Measurements from ENCODE around the gene VSIG10.

The VSIG10 gene

GRCh38 chr12:118052324-118053070, 51.3 kb downstream of the VSIG10 start:
- Histone ChIP-seq H3K4me1 (ENCODE audit: control insufficient read depth, low read depth, low read length) (peaks cover 5% of the 10 kb centered on the region), H3K4me3 (ENCODE audit: low read length) (no peak overlapping the region), H2BK15ac (replicated peaks; ENCODE audit: low read depth) (no peak overlapping the region), H3K36me3 (ENCODE audit: control insufficient read depth, insufficient read depth, low read length) (peaks cover 2% of the 10 kb centered on the region), H3K4me2 (ENCODE audit: low read length) (no peak overlapping the region), H2BK5ac (ENCODE audit: low read length) (no peak overlapping the region), H2BK120ac (ENCODE audit: low read depth, low read length) (no peak overlapping the region), H3K27me3 (ENCODE audit: insufficient read depth, low read length, poor library complexity) (no peaks in the 10 kb centered on the region), H3K56ac (ENCODE audit: low read length) (no peak overlapping the region), H3K18ac (ENCODE audit: low read length) (no peak overlapping the region), H2AK5ac (ENCODE audit: low read length) (no peak overlapping the region), H3K27ac (ENCODE audit: low read depth, low read length) (no peak overlapping the region), H3K9ac (ENCODE audit: low read length) (no peak overlapping the region), H3K23ac (ENCODE audit: low read length) (no peak overlapping the region), H3K79me2 (ENCODE audit: control insufficient read depth, insufficient read depth, low read length) (peaks cover 12% of the 10 kb centered on the region), H4K5ac (ENCODE audit: low read length) (no peak overlapping the region), H4K8ac (ENCODE audit: low read depth, low read length) (peak overlapping the region; percentile 28), H3K4ac (ENCODE audit: low read depth, low read length) (no peak overlapping the region), H3K79me1 (ENCODE audit: low read length) (peaks cover 16% of the 10 kb centered on the region)
- WGBS (ENCODE audit: extremely low coverage, insufficient coverage, low lambda C conversion rate): no CpG with 5 or more reads among the region's 14 CpGs
- peak; percentile 90 for DNase-seq

GRCh38 chr12:118050972-118051910, 52.6 kb downstream of the VSIG10 start:
- Histone ChIP-seq H2BK15ac (replicated peaks; ENCODE audit: low read depth) (no peak overlapping the region), H3K9ac (ENCODE audit: low read length) (no peak overlapping the region), H4K8ac (ENCODE audit: low read depth, low read length) (no peak overlapping the region), H3K4me2 (ENCODE audit: low read length) (no peak overlapping the region), H3K79me2 (ENCODE audit: control insufficient read depth, insufficient read depth, low read length) (peaks cover 11% of the 10 kb centered on the region), H2BK5ac (ENCODE audit: low read length) (no peak overlapping the region), H4K5ac (ENCODE audit: low read length) (no peak overlapping the region), H2BK120ac (ENCODE audit: low read depth, low read length) (no peak overlapping the region), H3K4me1 (ENCODE audit: control insufficient read depth, low read depth, low read length) (peaks cover 5% of the 10 kb centered on the region), H3K27ac (ENCODE audit: low read depth, low read length) (no peak overlapping the region), H3K56ac (ENCODE audit: low read length) (no peak overlapping the region), H3K23ac (ENCODE audit: low read length) (no peak overlapping the region), H2AK5ac (ENCODE audit: low read length) (no peak overlapping the region), H3K36me3 (ENCODE audit: control insufficient read depth, insufficient read depth, low read length) (peaks cover 4% of the 10 kb centered on the region), H3K27me3 (ENCODE audit: insufficient read depth, low read length, poor library complexity) (no peaks in the 10 kb centered on the region), H3K18ac (ENCODE audit: low read length) (no peak overlapping the region), H3K4ac (ENCODE audit: low read depth, low read length) (no peak overlapping the region), H3K4me3 (ENCODE audit: low read length) (no peak overlapping the region), H3K79me1 (ENCODE audit: low read length) (peaks cover 17% of the 10 kb centered on the region)
- no peak for DNase-seq
- no CpG with 5 or more reads among the region's 12 CpGs for WGBS (ENCODE audit: extremely low coverage, insufficient coverage, low lambda C conversion rate)

GRCh38 chr12:118046430-118046829, 57.4 kb downstream of the VSIG10 start:
- Histone ChIP-seq H3K27me3 (ENCODE audit: insufficient read depth, low read length, poor library complexity) (no peaks in the 10 kb centered on the region), H3K4me1 (ENCODE audit: control insufficient read depth, low read depth, low read length) (no peaks in the 10 kb centered on the region), H3K36me3 (ENCODE audit: control insufficient read depth, insufficient read depth, low read length) (peaks cover 12% of the 10 kb centered on the region), H3K9ac (ENCODE audit: low read length) (no peak overlapping the region), H3K4ac (ENCODE audit: low read depth, low read length) (no peak overlapping the region), H3K18ac (ENCODE audit: low read length) (no peak overlapping the region), H3K79me1 (ENCODE audit: low read length) (peaks cover 8% of the 10 kb centered on the region), H3K79me2 (ENCODE audit: control insufficient read depth, insufficient read depth, low read length) (no peaks in the 10 kb centered on the region), H3K4me3 (ENCODE audit: low read length) (no peak overlapping the region), H3K27ac (ENCODE audit: low read depth, low read length) (no peak overlapping the region), H4K5ac (ENCODE audit: low read length) (no peak overlapping the region), H2BK5ac (ENCODE audit: low read length) (no peak overlapping the region), H3K4me2 (ENCODE audit: low read length) (no peak overlapping the region), H3K56ac (ENCODE audit: low read length) (no peak overlapping the region), H2BK15ac (replicated peaks; ENCODE audit: low read depth) (no peak overlapping the region), H2AK5ac (ENCODE audit: low read length) (no peak overlapping the region), H4K8ac (ENCODE audit: low read depth, low read length) (no peak overlapping the region), H3K23ac (ENCODE audit: low read length) (no peak overlapping the region), H2BK120ac (ENCODE audit: low read depth, low read length) (no peak overlapping the region)
- DNase-seq: no peak
- WGBS (ENCODE audit: extremely low coverage, insufficient coverage, low lambda C conversion rate): no CpG with 5 or more reads among the region's 4 CpGs

- Histone ChIP-seq H2BK15ac (replicated peaks; ENCODE audit: low read depth) (no peak overlapping the region), H3K79me2 (ENCODE audit: control insufficient read depth, insufficient read depth, low read length) (no peaks in the 10 kb centered on the region), H3K4me1 (ENCODE audit: control insufficient read depth, low read depth, low read length) (no peaks in the 10 kb centered on the region), H2BK5ac (ENCODE audit: low read length) (no peak overlapping the region), H3K36me3 (ENCODE audit: control insufficient read depth, insufficient read depth, low read length) (peaks cover 16% of the 10 kb centered on the region), H3K79me1 (ENCODE audit: low read length) (peaks cover 8% of the 10 kb centered on the region), H4K5ac (ENCODE audit: low read length) (no peak overlapping the region), H2BK120ac (ENCODE audit: low read depth, low read length) (no peak overlapping the region), H3K27me3 (ENCODE audit: insufficient read depth, low read length, poor library complexity) (no peaks in the 10 kb centered on the region), H3K4ac (ENCODE audit: low read depth, low read length) (no peak overlapping the region), H3K27ac (ENCODE audit: low read depth, low read length) (no peak overlapping the region), H4K8ac (ENCODE audit: low read depth, low read length) (no peak overlapping the region), H3K23ac (ENCODE audit: low read length) (no peak overlapping the region), H3K4me3 (ENCODE audit: low read length) (no peak overlapping the region), H3K56ac (ENCODE audit: low read length) (no peak overlapping the region), H2AK5ac (ENCODE audit: low read length) (no peak overlapping the region), H3K9ac (ENCODE audit: low read length) (no peak overlapping the region), H3K4me2 (ENCODE audit: low read length) (no peak overlapping the region), H3K18ac (ENCODE audit: low read length) (no peak overlapping the region)
- no peak for DNase-seq
- no CpG with 5 or more reads among the region's 8 CpGs for WGBS (ENCODE audit: extremely low coverage, insufficient coverage, low lambda C conversion rate)
Observed at GRCh38 chr12:118044577-118044976, 59.2 kb downstream of the VSIG10 start.

GRCh38 chr12:118044075-118044474, 59.7 kb downstream of the VSIG10 start:
- no peak overlapping the region for H3K18ac ChIP-seq (ENCODE audit: low read length)
- peaks cover 8% of the 10 kb centered on the region for H3K79me1 ChIP-seq (ENCODE audit: low read length)
- H3K4ac ChIP-seq (ENCODE audit: low read depth, low read length): no peak overlapping the region
- H3K9ac ChIP-seq (ENCODE audit: low read length): no peak overlapping the region
- no CpG with 5 or more reads among the region's 2 CpGs for WGBS (ENCODE audit: extremely low coverage, insufficient coverage, low lambda C conversion rate)
- no peak overlapping the region for H4K8ac ChIP-seq (ENCODE audit: low read depth, low read length)
- H2BK15ac ChIP-seq (replicated peaks; ENCODE audit: low read depth): no peak overlapping the region
- H2AK5ac ChIP-seq (ENCODE audit: low read length): no peak overlapping the region
- H3K36me3 ChIP-seq (ENCODE audit: control insufficient read depth, insufficient read depth, low read length): peaks cover 18% of the 10 kb centered on the region
- no peak overlapping the region for H2BK120ac ChIP-seq (ENCODE audit: low read depth, low read length)
- no peak overlapping the region for H3K4me3 ChIP-seq (ENCODE audit: low read length)
- no peaks in the 10 kb centered on the region for H3K4me1 ChIP-seq (ENCODE audit: control insufficient read depth, low read depth, low read length)
- H3K4me2 ChIP-seq (ENCODE audit: low read length): no peak overlapping the region
- no peak overlapping the region for H4K5ac ChIP-seq (ENCODE audit: low read length)
- no peak overlapping the region for H3K23ac ChIP-seq (ENCODE audit: low read length)
- no peaks in the 10 kb centered on the region for H3K79me2 ChIP-seq (ENCODE audit: control insufficient read depth, insufficient read depth, low read length)
- no peak overlapping the region for H3K56ac ChIP-seq (ENCODE audit: low read length)
- H2BK5ac ChIP-seq (ENCODE audit: low read length): no peak overlapping the region
- H3K27ac ChIP-seq (ENCODE audit: low read depth, low read length): no peak overlapping the region
- no peaks in the 10 kb centered on the region for H3K27me3 ChIP-seq (ENCODE audit: insufficient read depth, low read length, poor library complexity)
- no peak for DNase-seq

Data from mesendoderm (in vitro differentiated cells).